Measurements from ENCODE around the gene CES4A. TPM values are rescaled to one million over a fixed set of nuclear protein-coding genes. Genes with fewer than 3 reads are reported as not detected.

The CES4A gene
- total RNA-seq, 1 experiment from 2014 or later, result 0.61 TPM

- ATAC-seq, result no peak
Measured at GRCh38 chr16:66946541-66946940, 41.8 kb upstream of the CES4A start.

GRCh38 chr16:66946974-66947301 is 41.5 kb upstream of the CES4A start:
- TF ChIP-seq NR1H2 (CRISPR knock-in tag; IDR thresholded peaks at IDR 0.05) (no peak), MXD4 (CRISPR knock-in tag; IDR thresholded peaks at IDR 0.05; ENCODE audit: borderline replicate concordance) (no peak), AR (CRISPR knock-in tag; IDR thresholded peaks at IDR 0.05) (no peak), FOXP4 (CRISPR knock-in tag; IDR thresholded peaks at IDR 0.05) (no peak), ZNF416 (CRISPR knock-in tag; IDR thresholded peaks at IDR 0.05) (no peak), RELA (CRISPR knock-in tag; IDR thresholded peaks at IDR 0.05; ENCODE audit: borderline replicate concordance) (no peak), FOXJ3 (CRISPR knock-in tag; IDR thresholded peaks at IDR 0.05; ENCODE audit: borderline replicate concordance) (no peak), USF2 (CRISPR knock-in tag; IDR thresholded peaks at IDR 0.05) (no peak), ZNF512 (CRISPR knock-in tag; IDR thresholded peaks at IDR 0.05; ENCODE audit: borderline replicate concordance) (no peak), NFE2L1 (CRISPR knock-in tag; IDR thresholded peaks at IDR 0.05) (no peak), ERG (CRISPR knock-in tag; IDR thresholded peaks at IDR 0.05) (no peak), JAZF1 (CRISPR knock-in tag; IDR thresholded peaks at IDR 0.05) (no peak), ZMAT4 (CRISPR knock-in tag; IDR thresholded peaks at IDR 0.05) (no peak), ZNF532 (CRISPR knock-in tag; IDR thresholded peaks at IDR 0.05; ENCODE audit: borderline replicate concordance) (no peak)
- ChIA-PET CTCF (interaction anchor here (0.7 to 2.5 kb wide), 5 partner anchors 14 to 239 kb away, joined by 3 to 9 read pairs (median 3); partner anchors contain the start of gene CES3), POLR2A (no interaction called here)
- Mint-ChIP-seq H3K27ac (no peak overlapping the region; the same call in 1 of the 2 replicates), H3K27me3 (ENCODE audit: low read depth) (peaks cover 53% of the 10 kb centered on the region), H3K4me3 (0 out of 2 replicates have a peak overlapping the region, but pooled peaks have one; percentile 82), H3K4me1 (peaks cover 12% of the 10 kb centered on the region), H3K9me3 (peaks cover 8% of the 10 kb centered on the region), H3K36me3 (peaks cover 15% of the 10 kb centered on the region; the same call in 1 of the 2 replicates)
- DNase-seq (ENCODE audit: low spot score) (no peak), ATAC-seq (no peak)

More at GRCh38 chr16:66946541-66946940, 41.8 kb upstream of the CES4A start:
- Mint-ChIP-seq H3K4me3 (no peak overlapping the region), H3K9me3 (peaks cover 4% of the 10 kb centered on the region), H3K4me1 (peaks cover 12% of the 10 kb centered on the region), H3K27ac (no peak overlapping the region; the same call in 1 of the 2 replicates), H3K36me3 (peaks cover 13% of the 10 kb centered on the region; the same call in 1 of the 2 replicates), H3K27me3 (ENCODE audit: low read depth) (peaks cover 49% of the 10 kb centered on the region)
- TF ChIP-seq JUN (CRISPR knock-in tag; IDR thresholded peaks at IDR 0.05) (no peak), OVOL2 (CRISPR knock-in tag; IDR thresholded peaks at IDR 0.05; ENCODE audit: borderline replicate concordance) (no peak), IRF2 (CRISPR knock-in tag; IDR thresholded peaks at IDR 0.05; ENCODE audit: borderline replicate concordance, low read depth) (no peak), E2F1 (CRISPR knock-in tag; IDR thresholded peaks at IDR 0.05) (no peak)
- ChIA-PET POLR2A (no interaction called here), CTCF (interaction anchor here (1.3 to 2.5 kb wide), 2 partner anchors 14 to 71 kb away, joined by 3 to 9 read pairs; partner anchors contain the start of gene CES3)
- DNase-seq (ENCODE audit: low spot score), result no peak

Measured in WTC11 (cell line).